Occipital lobe (tissue), 2 donors: ENCODE data around the gene MRPS27. TPM values are rescaled to one million over a fixed set of nuclear protein-coding genes. Genes with fewer than 3 reads are reported as not detected.

Source experiments
- DNase-seq: peaks from one replicate; lab custom pipeline; 2025; lab: John Stamatoyannopoulos, UW
- total RNA-seq: library from RNA; depleted of rRNA; stranded (reverse); fragments of >200 nt; gene quantifications from one replicate; pipeline ENCODE4 v1.2.3, GENCODE V29; 2014

Gene MRPS27
- total RNA-seq, 1 donor from 2014 or later = 69.4 TPM

DNA sequence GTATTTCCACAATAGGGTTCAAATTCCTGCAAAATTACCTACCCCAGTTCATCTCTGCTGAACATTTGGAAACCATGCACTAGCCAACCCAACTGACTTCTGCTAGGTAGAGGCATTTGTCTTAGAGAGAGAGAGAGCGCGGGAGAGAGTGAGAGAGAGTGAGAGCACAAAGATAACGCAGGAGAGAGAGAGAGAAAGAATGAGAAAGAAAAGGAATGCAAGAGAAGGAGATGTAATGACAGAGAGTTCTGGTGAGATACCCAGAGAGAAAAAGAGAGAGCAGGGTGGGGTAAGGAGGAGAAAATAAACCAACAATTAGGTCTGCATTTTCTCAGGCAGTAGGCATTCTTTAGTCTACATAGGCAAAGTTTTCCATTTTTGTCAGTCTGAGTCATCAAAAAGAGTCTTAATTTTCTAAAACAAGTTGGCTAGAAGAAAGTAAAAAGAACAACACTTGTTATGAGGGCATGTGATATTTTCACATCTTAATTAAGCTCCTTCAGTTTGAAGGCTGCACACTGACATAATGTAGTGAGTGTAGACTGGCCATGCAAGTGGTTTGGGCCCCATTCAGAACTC is 114.5 kb downstream of the MRPS27 start:
- DNase-seq = no peak

DNA sequence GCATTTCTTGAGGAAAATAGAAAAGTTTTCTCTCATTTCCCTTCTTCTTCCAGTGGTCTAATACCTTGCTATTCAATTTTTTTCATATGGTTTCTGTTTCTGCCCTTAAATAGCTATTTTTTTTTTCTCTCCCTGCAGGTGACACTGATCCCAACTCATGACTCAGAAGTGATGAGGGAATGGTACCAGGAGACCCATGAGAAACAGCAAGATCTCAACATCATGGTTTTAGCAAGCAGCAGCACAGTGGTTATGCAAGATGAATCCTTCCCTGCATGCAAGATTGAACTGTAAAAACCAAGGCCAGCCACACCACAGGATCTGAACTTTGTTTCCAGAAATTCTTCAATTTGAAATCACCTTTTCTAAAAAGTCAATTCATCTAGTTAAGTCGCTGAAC is 115.1 kb downstream of the MRPS27 start:
- DNase-seq = no peak

DNA sequence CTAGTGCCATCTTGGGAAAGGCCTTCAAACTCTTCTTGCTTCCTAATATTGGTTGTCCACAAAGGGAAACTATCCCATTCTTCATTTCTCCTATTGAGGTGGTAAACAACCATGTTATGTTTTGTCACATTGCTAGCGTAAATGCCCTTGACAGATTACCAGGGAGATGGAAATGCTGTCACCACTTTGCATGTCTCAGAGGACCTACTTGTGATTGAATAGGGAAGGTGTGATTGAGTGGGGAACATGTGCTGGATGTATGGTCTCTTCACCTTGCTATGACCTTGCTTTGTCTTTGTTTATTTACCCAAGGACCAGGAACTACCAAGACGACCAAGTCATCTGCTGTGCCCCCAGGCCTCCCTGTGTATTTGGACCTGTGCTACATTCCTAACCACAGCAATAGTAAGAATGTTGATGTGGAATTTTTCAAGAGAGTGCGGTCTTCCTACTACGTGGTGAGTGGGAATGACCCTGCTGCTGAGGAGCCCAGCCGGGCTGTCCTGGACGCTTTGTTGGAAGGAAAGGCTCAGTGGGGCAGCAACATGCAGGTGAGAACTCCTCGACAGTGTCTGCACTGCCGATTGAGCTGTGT is 116.7 kb downstream of the MRPS27 start:
- DNase-seq = no peak

DNA sequence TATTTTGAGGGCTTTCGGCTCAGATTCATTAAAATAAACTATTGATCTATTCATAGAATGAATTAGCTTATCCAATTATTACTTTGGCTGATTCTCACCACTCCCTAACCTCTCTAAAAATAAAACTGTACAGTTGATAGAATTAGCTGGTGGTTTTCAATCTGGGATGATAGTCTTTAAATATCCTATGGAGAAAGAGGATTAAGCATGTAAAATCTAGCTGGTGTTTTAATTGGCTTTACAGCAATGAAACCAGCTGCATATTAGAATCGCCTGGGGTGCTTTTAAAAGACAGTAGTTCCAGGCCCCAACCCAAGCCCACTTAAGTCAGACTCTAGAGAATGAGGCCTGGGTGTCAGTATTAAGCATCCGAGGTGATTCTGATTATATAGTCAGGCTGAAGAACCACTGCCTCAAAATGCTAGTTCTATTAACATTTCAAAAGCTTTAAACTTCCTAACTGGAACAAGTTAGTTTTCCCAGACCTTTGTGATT is 117.7 kb downstream of the MRPS27 start:
- DNase-seq = no peak

DNA sequence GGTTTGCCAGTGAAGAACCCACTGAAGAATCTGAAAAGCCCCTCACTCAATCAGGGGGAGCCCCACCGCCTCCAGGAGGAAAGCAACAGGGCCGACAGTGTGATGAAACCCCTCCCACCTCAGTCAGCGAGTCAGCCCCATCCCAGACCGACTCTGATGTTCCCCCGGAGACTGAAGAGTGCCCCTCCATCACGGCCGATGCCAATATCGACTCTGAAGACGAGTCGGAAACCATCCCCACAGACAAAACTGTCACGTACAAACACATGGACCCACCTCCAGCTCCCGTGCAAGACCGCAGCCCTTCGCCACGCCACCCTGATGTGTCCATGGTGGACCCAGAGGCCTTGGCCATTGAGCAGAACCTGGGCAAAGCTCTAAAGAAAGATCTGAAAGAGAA is 120.4 kb downstream of the MRPS27 start:
- DNase-seq = no peak

DNA sequence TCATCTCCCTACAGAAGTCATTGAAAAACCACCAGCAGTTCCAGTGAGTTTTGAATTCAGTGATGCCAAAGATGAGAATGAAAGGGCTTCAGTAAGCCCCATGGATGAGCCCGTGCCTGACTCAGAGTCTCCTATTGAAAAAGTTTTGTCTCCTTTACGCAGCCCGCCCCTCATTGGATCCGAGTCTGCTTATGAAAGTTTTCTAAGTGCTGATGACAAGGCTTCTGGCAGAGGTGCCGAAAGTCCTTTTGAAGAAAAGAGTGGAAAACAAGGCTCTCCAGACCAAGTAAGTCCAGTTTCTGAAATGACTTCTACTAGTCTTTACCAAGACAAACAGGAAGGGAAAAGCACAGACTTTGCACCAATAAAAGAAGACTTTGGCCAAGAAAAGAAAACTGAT is 122.6 kb downstream of the MRPS27 start:
- DNase-seq = no peak

DNA sequence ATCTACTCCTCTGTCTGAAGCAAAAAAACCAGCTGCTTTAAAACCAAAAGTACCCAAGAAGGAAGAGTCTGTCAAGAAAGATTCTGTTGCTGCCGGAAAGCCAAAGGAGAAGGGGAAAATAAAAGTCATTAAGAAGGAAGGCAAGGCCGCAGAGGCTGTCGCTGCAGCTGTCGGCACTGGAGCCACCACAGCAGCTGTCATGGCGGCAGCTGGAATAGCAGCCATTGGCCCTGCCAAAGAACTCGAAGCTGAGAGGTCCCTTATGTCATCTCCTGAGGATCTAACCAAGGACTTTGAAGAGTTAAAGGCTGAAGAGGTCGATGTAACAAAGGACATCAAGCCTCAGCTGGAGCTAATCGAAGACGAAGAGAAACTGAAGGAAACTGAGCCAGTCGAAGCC is 124.5 kb downstream of the MRPS27 start:
- DNase-seq = no peak

DNA sequence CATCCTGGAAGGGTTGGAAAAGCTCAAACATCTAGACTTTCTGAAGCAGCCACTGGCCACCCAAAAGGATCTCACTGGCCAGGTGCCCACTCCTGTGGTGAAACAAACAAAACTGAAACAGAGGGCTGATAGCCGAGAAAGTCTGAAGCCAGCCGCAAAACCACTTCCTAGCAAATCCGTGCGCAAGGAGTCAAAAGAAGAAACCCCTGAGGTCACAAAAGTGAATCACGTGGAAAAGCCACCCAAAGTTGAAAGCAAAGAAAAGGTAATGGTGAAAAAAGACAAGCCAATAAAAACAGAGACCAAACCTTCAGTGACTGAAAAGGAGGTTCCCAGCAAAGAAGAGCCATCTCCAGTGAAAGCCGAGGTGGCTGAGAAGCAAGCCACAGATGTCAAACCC is 125.2 kb downstream of the MRPS27 start:
- no peak for DNase-seq

DNA sequence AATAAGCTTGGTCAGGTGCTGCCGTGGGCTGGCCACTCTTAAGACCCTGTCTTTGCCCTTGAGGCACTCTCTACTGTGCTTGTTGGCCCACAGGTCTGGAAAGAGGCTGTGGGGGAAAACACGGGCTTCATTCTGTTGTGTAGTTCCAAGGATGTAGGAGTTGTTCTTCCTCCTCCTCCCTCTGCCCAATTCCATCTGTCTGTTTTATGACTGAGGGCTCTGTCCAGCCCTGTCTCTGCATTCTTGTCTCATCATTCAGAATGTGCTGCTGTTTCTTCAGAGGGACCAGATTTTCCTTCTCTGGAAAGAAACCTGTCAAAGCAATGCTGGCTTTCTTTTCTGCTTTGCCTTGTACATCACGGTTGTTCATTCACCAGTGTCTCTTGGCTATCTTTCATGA is 128.6 kb downstream of the MRPS27 start:
- DNase-seq = no peak

DNA sequence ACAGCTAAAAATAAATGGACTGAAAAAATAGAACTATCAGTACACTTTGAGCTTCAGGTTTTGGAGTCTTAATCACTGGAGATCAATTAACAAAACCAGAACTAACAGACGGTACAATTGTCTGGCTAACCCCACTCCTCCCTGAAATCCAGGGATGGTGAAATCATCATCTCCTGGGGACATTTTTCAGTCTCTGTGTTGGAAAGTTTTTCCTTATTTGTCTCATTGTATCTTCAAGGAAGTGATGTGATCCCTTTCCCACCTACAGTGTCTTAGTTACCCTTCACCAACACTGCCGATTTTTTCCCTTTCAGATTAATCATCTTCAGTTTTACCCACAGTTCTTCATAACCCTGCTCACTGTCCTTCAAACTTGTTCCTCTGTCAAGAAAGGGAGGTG is 130.9 kb downstream of the MRPS27 start:
- DNase-seq = no peak

DNA sequence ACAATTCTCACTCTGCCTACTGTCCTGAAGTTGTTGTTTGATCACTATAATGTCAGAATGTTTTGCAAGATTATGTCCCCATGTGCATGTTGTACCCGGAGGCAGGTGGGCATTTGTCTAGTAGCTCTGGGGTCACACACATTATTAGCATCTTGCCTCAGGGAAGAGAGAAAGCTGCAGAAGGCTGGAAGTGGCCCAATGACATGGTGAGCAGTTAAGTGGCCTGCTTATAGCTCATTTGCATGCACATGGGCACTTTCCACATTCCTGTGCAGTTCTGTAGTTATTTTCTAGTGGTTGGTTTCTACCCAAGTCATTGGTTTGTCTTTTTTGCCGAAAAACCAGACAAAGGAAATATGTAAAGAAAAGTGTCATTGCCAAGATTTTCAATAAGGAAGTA is 131.9 kb downstream of the MRPS27 start:
- no peak for DNase-seq

DNA sequence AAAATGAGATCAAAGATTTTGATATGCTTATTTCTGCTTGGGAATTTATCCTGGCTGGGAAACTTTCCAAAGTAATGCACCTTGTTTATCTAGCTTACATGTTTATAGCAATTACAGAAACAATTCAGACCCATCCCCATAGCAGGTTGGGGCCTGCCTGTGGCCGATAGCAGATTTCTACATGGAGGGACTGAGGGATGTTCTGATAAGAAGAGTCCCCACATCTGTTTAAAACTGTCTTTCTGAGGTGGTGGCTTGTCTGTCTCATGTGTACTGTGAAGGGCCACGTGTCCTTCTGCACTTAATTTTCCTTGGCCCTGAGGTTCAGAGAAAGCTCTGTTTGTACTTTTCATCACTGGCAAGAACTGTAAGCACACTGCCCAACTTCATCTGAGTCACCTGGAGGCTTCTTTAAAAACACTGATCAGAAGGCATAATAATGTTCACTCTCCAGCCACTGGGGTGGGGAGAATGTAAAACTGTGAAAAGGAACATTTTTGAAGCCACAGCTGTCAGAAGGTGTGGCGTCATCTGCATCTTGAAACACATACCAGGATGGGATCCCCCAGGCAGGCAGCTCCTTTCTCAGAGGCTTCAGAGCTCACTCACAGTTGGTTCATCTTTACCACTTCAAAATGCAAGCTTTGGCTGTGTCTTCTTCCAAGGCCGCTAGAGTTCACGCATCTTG is 132.5 kb downstream of the MRPS27 start:
- DNase-seq = no peak

DNA sequence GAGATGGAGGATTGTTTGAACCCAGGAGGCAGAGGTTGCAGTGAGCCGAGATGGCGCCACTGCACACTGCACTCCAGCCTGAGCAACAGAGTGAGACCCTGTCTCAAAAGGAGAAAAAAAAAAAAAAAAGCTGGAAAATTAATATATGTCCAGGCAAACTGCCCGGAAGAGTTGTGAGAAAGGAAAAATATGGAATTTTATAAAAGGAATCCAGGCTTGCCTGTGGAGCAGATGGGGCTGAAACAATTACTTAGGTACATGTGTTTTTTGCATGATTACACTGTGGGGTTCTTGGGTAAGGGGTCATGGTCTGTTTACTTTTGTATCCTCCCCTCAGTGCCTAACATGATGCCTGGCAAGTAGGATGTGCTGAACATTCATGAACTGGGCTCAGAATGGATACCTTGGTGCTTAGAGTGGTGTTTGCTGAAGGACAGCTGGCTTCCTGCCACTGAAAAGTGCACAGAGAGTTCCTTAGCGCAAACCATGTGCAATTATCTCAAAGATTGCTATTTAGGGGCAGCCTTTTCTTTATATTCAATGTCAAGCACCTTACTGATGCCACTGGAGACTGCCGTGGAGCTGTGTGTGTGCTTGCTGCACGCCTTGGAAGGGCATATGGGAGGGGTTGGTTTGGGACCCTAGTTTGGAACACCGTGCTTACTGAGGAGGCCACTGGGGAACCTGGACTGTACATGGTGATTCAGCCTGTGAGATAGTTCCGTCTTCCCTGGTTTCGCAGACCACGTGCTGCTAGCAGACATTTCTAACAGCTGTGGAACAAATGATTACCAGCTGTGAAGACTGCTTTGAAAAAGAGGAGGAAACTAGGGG is 134.3 kb downstream of the MRPS27 start:
- DNase-seq = no peak

DNA sequence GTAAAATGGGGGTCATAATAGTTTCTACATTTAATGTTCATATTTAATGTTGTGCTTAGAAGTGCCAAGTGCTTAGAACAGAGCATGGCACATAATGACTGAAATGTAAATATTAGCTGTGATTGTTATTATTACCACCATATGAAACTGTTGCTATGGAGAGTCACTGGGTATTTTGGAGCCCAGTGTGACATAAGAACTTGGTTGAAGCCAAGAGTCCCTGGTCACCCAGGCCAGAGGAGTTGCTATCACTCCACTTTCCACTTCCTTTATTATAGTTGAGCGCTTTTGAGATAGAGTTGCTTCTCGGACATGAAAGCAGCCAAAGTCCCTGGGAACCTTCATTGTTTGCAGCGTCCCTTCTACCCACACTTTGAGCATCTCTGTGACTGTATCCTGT is 135.6 kb downstream of the MRPS27 start:
- DNase-seq = no peak

DNA sequence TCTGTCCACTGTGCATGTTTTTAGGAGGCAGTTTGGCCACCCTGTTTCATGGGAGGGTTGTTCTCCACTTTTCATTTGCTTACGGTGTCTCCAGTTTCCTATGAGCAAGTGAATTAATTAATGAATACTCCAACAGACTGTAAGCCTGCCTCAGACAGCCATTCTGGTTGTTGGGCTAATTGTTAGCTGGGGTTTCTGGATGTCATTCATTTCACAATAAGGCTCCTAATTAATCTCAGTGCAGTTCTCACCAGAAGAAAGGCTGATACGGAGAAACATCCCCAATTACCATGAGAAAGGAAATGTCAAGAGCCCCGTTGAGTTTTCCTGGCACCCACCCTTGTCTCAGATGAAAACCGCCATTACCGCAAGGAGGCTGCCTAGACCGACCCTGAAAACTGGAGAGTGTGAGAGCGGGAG is 136.9 kb downstream of the MRPS27 start:
- no peak for DNase-seq

DNA sequence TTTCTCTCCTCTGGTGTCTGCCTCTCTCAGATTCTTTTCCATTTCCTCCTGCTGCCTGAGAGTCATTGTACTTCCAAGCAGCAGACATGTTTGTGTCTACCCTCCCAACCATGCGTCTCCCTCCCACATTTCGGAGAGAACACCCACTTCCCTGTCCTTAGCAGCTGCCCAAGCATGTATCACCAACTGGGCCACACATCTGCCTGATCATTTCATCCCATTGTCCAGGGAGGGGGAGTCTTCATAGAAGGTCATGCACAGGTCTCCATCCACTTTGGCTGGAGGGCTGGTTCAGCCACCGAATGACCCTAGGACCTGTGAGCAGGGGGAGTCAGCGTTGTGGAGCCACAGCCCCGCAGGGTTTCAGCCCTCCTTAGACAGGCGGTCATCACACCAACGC is 137.4 kb downstream of the MRPS27 start:
- no peak for DNase-seq

DNA sequence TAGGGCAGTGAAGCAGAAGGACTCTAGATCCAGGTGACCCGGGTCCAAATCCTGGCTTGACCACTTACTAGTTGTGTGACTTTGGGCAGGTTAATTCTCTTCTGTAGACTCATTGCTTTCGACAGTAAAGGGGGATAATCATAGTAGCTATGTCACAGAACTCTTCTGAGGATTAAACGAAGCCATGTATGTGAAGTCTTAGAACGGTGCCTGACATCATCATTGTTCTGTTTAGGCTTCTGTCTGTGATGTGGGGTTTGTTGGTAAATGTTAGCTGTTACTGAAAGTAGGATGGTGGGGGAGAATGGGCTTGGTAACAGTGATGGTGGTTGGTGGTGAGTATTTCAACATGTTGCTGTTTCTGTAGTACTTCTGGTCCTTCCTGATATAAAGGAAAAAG is 139.1 kb downstream of the MRPS27 start:
- no peak for DNase-seq

DNA sequence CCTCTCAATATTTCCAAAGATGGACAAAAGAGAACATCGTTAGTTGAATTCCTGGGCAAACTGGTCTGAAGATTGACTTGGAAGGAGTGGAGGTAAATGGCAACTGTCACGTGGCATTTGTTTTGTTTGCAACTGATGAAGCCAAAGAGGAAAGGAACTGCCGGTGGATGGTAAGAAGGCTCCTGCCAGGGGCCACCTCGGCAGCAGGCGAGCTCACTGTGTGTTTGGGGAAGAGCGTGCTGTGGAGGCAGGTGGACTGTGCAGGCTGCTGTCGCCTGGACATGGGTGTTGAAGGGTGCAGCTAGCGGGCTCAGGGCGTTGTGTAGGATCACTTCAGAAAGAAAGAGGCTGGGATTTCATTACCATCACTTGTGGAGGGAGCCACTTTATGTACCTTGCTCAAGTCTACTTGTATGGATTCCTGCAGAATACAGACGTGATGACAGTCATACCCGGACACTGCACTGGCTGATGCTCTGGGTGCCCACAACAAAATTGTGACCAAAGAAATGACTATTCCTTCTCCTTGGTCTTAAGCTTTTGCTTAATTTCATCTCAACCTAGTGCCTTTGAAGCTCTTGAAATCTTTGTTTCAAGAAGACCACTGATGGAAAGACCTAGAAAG is 140.1 kb downstream of the MRPS27 start:
- DNase-seq = no peak

DNA sequence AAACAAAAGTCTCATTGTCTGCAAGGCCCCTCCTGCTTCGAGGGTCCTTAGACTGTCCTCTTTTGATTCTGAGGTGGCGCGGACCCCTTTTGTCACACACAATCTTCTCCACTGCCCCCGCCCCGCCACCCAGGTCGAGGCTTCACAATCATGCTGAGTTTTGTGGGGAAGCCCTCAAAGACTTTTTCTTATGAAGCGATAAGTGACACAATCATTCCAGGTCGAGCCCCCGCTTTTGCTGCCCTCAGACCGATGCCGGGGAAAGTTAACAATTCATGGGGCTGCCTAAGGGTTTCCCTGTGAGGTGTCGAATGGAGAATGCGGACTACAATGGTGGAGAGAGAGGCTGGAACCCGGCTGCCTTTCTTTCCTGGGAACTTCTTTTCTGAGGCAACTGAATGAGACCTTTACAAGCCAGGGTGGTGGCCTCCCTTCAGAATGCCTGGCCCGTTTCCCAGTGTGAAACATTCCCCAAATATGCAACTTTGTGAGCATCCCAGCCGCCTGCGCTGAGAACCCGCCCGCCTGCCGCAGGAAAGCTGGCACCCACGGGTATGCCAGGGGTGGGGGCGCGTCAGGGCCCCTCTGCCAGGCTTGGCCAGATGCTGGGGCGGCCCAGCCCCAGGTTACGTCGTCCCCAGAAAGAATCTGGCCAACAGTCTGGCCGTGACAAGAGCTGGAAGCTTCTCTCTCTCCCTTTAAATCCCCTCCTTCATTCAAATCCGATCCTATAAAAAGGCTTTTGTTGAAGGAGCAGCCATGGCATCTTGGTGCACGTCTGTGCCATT is 140.8 kb downstream of the MRPS27 start:
- DNase-seq = peak; percentile 30

DNA sequence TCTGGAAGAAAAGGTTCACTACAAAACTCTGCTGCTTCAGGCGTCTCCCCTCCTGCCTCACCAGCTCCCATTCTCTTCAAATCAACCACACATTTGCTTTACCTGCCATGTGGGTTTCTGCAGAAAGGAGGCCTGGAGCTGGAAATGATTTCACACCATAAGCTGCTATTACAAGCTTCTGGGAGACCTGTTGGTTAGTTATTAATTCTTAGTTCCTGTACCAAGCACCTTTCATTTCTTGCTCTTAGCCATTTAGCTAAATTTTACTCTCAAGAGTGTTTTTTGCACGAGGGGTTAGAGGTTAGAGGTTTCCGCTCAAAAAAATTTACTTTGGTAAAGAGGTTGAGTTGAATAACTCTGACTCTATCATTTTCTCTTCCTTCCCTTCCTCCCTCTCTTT is 142.5 kb downstream of the MRPS27 start:
- no peak for DNase-seq

DNA sequence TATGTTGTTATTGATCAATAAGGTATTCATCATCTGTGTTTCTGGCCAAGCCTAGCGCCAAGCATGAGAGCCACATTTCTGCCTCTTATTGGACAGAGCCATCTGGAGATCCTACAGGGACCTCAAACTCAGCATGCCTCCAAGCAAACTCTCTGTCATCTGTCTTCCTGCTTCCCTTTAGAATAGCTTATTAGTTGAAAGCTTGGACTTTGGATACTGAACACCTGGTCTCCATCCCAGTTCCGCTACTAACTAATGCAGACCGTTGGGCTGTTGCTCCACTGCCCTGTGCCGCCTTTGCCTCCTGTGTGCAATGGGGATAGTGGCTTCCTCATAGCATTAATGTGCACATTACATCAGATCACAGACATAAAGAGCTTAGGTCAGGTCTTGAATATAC is 147.3 kb downstream of the MRPS27 start:
- DNase-seq = no peak
